SKM-1 (cell line): Measurements from ENCODE around the gene LCN6.
A peak's percentile ranks its signal among the peaks of the same experiment; 100 is the strongest.

ENCODE experiments used
- DNase-seq: peaks from one replicate; lab custom pipeline; 2025; ENCODE audit not compliant: unreplicated experiment; lab: John Stamatoyannopoulos, UW

Gene LCN6

DNA sequence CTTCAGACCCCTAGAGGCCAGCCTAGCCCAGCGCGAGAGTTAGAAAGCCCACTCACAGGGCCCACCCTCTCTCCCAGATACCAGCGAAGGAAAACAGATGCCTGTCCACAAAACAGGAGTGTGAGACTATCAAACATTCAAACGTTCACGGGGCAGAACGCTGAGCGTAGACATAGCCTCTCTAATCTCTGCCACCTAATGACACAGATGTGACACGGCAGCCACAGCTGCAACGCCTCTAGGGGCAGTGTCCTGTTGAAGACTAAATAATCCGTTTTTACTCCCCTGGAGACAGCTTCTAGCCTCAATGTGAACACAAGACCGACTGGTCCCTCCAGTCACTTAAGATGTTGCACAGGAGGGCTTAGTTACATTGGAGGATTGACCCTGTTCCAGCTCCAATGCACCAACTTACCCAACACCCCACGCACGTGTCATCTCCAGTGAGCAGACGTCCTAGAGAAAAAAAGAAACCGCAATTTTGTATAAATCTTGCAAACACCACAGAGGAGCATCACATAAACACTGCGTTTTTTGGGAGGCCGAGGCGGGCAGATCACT lies 21.6 kb downstream of the LCN6 start:
- peak; percentile 30 for DNase-seq

DNA sequence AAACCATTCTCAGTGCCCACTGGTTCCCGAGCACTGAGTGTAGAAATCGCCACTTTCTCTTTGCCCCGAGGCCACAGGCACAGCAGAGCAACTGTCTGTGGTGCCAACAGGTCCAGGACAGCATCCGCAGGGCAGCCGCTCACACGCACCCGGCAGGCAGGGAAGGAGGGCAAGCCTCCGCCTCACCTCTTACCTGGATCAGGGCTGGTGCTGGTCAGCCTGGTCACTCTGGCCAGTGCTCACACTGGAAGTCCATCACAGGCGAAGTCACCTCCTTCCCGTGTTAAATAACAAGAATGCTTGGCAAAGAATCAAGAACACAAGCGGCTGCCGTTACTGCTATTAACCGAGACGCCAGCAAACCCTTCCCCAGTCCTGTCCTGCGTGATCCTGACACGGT lies 22.2 kb downstream of the LCN6 start:
- no peak for DNase-seq

DNA sequence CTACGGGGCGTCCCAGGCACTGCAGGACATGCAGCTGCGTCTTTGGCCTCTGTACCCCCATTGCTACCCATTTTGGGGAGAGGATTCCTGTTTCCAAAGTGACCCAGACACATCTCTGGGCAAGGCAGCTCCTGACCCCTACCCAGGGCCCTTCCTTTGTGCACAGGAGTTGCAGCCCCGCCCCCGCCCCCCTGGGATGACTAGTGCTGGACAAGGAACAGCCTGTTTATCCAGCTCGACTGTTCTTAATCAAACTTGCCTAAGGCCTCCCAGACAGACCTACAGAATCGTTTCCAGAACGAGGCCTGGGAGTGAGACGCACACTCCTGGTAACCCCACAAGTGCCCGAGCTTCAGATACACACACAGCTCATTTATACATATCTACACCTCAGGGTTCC lies 22.7 kb downstream of the LCN6 start:
- DNase-seq: no peak

DNA sequence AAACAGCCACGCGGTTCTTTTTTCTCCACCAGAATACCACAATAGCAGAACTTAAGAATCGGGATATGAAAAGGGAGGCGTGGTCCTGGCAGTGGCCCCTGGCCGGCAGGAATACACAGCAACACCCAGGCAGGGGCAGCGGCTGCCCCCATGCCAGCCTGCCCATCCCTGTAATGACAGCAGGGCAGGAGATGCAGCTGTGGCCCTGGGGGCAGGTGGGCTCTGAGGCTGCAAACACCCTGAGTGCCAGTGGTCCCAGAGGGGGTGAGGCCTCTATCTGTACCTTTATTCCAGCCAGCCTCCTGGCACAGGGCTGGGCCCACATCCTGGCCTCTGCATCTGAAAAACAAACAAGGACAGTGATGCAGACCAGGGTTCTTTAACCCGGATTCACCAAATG lies 23.6 kb downstream of the LCN6 start:
- no peak for DNase-seq

DNA sequence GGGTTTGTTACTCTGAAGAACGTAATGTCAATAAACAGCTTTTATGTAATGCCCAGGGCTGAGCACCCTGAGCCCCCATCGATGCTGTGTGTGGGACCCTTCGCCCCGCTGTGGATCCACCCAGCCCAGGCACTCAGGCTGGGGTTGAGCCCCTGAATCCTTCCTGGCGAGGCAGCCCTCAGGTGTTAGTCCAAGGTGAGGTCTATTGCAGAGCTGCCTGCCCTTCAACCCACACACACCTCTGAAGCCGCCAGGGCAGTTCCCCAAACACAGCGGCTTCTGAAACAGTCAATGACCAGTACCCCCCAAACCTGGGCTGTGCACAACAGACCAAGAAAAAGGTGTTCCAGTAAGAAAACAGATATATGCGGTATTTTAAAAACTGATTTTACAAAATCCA lies 24.3 kb downstream of the LCN6 start:
- no peak for DNase-seq

DNA sequence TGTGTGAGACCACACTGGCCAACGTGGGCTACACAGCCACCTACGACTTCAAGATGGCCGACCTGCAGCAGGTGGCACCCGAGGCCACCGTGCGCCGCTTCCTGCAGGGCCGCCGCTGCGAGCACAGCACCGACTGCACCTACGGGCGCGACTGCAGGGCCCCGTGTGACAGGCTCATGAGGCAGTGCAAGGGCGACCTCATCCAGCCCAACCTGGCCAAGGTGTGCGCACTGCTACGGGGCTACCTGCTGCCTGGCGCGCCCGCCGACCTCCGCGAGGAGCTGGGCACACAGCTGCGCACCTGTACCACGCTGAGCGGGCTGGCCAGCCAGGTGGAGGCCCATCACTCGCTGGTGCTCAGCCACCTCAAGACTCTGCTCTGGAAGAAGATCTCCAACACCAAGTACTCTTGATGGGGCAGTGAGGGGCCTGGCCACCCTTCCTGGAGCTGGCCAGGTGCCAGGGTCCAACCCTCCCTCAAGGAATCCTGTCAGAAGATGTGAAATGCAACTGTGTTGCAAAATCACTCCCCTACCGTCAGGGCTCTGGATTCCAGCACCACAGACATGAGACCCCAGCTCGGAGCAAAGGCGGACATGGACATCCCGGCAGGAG lies 24.9 kb downstream of the LCN6 start:
- DNase-seq: no peak

DNA sequence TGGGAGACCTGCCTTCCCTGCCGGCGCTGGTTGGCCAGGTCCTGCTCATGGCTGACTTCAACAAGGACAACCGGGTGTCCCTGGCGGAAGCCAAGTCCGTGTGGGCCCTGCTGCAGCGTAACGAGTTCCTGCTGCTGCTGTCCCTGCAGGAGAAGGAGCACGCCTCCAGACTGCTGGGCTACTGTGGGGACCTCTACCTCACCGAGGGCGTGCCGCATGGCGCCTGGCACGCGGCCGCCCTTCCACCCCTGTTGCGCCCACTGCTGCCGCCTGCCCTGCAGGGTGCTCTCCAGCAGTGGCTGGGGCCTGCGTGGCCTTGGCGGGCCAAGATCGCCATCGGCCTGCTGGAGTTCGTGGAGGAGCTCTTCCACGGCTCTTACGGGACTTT lies 25.4 kb downstream of the LCN6 start:
- DNase-seq: no peak

DNA sequence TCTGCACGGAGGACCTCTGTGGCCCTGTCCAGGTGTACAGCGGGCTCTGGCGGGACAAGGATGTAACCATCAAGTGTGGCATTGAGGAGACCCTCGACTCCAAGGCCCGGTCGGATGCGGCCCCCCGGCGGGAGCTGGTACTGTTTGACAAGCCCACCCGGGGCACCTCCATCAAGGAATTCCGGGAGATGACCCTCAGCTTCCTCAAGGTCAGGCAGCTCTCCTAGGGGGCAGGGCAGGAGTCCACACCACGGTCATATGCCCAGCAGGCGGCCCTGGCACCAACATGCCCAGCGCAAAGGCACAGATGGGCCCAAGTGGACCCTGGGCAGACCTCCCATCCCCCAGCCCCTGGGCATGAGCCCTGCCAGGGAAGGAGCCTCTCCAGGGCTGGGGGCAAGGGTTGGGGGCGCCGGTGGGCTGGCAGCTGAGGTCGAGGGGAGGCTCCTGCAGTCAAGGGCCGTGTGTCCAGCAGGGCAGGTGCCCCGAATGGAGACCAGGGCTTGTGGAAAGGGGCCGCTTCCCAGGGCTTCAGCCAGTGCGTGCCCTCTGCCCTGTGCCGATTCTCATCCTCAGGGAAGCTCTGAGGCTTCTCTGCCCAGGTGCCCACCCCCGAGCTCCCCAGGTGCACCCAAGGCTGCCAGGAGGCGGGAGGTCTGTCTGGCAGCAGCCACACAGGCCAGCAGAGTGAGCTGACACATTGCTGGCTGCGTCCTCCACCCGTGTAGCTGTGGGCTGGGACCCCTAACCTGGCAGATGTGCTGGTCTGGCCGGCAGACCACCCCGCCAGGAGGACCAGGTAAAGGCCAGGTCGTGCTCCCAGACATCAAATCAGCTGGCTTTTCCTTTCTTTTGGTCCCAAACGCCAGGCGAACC lies 26.0 kb downstream of the LCN6 start:
- no peak for DNase-seq

DNA sequence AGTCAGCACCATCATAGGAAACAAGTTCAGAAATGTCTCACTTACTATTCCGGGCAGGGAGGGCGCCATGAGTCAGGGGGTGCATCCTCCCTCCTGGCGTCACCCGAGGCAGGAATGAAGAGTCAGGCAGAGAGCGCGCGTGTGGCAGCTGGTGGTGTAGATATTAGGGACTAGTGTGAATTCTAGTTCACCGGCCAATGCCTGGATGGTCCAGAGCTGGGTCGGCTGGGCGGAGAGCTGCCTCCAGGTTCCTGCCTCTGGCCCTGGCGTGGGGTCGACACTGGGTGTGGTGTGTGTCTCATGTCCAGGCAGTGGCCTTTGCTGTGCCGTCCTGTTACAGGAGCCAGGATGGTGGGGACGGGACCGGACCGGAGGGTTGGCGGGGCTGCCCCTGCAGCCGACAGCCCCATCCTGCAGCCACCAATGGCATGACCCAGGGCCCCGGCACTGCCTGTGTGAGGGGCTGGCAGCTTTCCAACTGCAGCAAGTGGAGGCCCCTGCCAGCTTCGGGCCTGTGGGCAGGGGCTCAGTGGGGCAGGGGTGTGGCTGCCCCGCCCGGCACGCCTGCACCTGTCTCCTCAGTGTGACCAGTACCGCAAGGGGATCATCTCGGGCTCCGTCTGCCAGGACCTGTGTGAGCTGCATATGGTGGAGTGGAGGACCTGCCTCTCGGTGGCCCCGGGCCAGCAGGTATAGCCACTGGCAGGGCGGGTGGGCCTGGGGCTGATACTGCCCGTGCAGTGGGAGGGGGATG lies 26.8 kb downstream of the LCN6 start:
- DNase-seq: no peak

DNA sequence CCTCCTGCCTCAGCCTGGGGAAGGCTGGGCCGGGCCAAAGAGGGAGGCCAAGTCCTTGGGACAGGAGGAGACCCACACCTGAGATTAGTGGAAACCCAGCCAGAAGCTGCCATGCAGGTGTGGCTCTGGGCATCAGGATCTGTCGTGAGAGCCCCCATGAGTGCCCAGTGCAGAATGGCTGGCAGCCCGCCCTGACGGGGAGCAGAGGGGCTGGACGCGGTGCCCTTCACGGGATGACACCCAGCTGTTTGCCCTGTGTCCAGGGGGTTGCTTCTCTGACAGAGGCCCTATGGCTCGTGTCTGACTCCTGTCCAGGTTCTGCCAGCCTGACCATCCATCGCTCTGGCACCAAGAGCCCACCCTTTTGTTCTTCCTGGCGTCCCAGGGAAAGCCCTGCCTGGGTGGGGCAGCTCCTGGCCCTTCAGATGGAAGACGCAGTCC lies 27.4 kb downstream of the LCN6 start:
- no peak for DNase-seq

DNA sequence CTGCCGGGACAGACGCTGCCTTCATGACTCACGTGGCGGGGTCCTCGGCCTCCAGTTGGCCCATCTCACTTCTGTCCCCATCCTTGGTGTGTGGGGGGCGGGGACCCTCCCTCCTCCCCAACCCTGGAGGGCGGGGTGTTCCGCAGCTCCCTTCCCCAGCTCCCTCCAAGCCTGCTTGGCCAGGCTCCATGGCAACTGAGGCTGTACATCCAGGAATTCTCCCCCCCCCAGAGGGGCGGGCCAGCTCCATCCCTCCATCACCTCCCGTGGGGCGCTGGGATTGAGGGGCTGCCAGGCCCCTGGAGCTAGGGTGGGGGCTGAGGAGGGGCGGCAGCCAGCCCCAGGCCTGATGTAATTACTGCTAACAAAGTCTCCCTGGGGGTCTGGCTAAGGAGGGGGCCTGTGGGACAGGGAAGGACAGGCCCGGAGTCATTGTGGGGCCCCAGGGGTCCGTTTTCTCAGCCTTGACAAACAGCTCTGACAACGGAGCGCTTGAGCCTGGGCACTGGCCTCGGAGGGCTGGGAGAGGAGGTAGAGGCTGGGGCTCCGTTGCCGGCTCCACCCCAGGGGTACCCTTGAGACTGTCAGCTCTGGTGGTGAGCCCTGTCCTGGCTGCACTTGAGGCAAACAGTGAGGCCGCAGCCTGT lies 28.0 kb downstream of the LCN6 start:
- no peak for DNase-seq

DNA sequence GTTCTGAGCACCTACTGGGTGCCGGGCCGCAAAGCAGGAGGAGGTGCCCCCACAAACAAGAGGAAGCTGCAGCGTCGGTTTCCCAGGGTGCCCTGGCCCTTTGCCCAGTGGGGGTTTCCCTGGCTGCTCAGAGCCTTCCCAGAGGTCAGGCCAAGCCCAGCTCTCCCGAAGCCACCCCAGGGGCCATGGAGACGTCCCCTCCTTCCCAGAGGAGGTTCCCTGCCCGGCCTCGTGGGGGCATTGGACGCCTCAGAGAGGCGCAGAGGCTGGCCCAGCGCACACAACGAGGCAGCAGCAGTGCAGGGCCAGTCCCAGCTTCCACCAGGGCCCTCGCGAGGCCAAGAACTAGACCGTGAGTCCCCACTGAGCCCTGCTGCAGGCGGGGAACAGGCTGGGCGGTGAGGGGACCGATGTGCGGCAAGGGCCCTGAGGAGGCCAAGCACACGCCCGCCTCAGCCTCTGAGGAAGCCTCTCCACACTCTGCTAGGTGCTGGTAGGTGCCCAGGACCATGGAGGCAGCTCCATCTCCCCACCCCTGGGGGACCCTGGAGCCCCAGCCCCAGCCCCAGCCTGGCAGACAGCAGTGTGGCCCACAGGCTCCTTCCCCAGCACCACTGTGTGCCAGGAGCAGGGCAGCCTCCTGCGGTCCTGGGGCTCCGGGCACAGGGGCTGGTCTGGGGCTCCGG lies 29.0 kb downstream of the LCN6 start:
- DNase-seq: no peak

DNA sequence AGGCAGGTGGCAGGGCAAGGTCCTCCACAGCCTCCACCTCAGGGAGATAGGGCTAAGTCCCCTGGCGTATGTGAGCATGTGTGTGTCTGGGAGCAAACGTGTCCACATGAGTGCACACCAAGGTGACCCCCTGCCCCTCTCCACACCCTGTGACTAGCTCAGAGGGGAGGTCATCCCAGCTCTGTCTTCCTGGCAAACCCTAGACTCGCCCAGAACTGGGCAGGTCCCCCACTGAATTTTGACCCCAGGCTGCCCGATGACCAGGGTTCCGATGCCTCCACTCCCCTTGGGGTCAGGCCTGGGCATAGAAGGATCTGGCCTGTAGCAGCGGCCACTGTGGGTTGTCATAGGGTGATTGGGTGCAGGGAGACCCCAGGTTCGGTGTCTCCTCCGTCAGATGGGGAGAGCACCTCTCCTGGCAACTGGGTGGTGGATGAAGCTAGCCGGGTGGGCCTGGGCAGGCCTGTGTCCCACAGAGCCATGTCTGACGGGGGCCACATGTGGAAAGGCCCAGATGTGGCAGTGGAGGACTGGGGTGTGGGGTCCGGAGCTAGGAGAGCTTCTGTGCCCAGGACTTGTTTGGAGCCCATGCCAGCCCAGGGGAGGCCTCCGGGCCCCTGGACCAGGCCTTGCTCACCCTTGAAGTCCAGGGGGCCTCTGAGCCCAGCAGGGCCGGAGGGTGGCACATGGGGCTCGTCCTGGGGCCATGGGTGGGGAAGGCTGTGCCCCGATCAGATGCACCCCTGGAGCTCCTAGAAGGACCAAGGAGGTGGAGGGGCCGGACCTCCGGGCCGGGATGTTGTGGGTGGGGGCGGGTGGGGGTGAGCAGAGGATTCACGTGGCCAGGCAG lies 29.8 kb downstream of the LCN6 start:
- DNase-seq: no peak

DNA sequence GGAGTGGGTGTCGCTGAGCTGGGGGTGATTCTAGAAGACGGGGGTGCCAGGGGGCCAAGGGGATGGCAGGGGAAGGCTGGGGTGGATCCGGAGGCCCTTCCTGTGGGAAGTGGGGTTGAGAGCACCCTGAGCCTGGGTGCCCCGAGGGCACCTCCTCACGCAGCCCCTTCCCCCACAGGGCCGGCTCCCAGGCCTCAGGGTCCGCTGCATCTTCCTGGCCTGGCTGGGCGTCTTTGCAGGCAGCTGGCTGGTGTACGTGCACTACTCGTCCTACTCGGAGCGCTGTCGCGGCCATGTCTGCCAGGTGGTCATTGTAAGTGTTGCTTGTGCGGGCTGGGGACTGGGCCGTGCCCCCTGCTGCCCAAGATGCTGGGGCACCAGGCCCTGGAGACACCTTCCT lies 30.9 kb downstream of the LCN6 start:
- no peak for DNase-seq

DNA sequence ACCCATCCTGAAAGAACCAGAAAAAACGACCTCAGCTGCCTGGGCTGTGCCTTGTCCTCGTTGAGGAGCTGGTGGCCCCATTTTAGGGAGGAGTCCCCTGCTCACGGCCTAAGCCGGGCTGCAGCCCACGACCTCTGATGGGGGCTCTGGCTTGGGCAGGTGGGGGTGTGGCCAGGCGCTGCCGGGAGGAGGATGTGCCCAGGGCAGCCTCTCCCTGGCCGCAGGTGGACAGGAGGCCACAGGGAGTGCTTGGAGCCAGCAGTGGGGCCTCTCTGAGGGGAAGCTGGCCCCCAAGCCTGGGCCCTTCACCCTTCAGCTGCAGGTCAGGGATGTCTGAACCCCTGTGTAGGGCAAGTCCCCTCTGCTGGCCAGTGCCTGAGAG lies 33.4 kb downstream of the LCN6 start:
- DNase-seq: no peak

DNA sequence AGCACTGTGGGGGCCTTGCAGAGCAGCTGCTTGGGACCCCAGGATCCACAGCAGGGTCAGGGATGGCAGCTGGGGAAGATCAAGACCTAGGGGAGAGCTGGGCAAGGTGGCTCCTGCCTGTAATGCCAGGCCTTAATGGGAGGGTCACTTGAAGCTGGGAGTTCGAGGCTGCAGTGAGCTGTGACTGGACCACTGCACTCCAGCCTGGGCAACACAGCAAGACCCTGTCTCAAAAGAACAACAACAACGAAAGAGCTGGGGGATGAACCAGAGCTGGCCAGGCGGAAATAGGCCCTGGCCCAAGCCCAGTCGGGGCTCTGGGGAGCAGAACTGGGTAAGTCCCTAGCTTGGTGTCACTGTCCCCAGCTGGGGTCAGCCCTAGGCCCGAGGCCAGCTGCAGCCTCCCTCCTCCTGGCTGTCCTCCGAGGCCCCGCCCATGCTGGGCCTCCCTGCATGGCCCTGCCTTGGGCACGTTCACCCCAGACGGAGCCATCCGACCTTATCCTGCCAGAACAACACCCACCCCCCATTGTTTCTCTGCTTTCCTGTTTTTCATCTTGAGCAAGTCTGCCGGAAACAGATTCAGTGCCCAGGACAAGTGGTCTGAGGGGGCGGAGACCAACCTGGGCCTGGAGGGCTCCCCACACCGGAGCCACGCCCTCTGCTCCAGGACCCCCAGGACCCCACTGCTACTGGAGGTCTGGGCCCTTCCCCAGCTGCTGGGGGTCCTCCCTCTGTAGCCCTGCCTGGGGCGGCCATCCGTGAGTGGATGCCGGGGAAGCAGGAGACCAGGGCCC lies 34.0 kb downstream of the LCN6 start:
- DNase-seq: no peak

DNA sequence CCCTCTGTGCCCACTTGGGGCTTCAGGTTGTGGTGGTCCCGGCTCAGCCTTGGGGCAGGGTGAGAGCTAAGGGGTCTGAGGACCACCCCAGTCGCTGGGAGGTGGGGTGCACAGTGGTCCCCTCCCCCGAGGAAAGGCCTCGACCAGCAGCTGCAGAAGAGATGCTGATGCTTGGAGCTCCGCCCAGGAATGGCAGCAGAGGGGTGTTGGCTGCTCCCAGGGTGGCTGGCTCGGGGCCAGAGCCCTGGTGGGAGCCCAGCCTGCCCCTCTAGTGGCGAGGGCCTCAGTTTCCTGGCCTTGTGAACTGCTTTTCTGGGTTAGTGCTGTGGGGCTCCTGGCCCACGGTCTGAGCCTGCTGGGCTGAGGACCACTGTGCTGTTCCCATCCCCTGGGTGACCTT lies 34.8 kb downstream of the LCN6 start:
- no peak for DNase-seq

DNA sequence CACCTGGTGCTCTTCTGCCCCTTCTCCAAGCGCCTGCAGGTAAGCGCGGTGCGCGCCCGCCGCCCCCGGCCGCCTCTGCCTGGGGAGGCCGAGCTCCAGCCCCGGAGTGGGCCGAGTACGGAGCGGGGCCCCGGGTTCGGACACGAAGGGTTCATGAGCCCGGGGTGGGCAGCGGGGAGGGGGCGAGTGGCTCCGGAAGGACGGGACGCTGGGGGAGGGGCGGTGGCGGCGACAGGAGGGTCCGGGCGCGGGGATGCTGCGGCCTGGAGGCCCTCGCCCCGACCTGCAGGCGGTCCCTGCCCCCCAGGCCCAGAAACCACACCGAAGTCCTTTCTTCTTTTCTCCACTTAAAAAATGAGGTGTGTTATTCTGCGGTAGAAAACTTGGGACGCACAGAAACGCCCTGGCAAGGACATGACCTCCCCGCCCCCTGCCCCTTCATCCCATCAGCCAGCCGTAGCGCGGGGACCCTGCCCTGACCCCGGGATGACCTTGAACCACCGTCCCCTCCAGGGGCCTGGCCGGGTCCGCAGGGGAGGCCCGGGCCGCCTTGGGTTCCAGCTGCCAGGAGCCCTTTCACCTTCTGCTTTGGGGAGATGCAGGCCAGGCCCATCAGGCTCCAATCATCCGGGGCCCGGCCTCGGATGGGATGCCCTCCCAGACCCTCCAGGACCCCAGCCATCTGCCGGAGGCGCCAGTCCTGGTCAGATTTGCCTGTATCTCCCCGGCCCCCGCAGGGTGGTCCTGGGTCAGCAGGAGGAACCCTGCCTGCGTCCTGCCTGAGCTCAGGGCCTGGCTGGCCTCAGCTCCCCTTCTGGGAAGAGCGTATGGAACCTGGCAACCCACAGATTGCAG lies 35.4 kb downstream of the LCN6 start:
- DNase-seq: no peak
